Parathyroid adenoma (tissue), 2 donors: ENCODE data around the gene ONECUT3.

Experiments
- H2AFZ ChIP-seq: fragments of 300-600 bp; sonication (generic); one replicate; pipeline ENCODE4 v1.7.0; 2017; ENCODE audit warnings: antibody characterized with exemption, mild to moderate bottlenecking
- H3K27ac ChIP-seq: fragments of 300-600 bp; sonication (generic); one replicate; pipeline ENCODE4 v1.7.0; 2017
- H3K27me3 ChIP-seq: fragments of 300-600 bp; sonication (generic); one replicate; pipeline ENCODE4 v1.7.0; 2017; ENCODE audit warnings: low read length; ENCODE audit not compliant: control insufficient read depth, insufficient read depth
- H3K36me3 ChIP-seq: fragments of 300-600 bp; sonication (generic); one replicate; pipeline ENCODE4 v1.7.0; 2017; ENCODE audit warnings: low read length; ENCODE audit not compliant: control insufficient read depth, insufficient read depth
- H3K4me1 ChIP-seq: fragments of 300-600 bp; sonication (generic); one replicate; pipeline ENCODE4 v1.7.0; 2017; ENCODE audit warnings: control low read depth
- H3K4me2 ChIP-seq: fragments of 300-600 bp; sonication (generic); one replicate; pipeline ENCODE4 v1.7.0; 2017; ENCODE audit warnings: low read length
- H3K4me3 ChIP-seq: fragments of 300-600 bp; sonication (generic); one replicate; pipeline ENCODE4 v1.7.0; 2017; ENCODE audit warnings: low read depth, low read length
- H3K79me2 ChIP-seq: fragments of 300-600 bp; sonication (generic); one replicate; pipeline ENCODE4 v1.7.0; 2017; ENCODE audit warnings: control low read depth
- H3K9ac ChIP-seq: fragments of 300-600 bp; sonication (generic); one replicate; pipeline ENCODE4 v1.7.0; 2017; ENCODE audit warnings: mild to moderate bottlenecking
- H3K9me3 ChIP-seq: fragments of 300-600 bp; sonication (generic); one replicate; pipeline ENCODE4 v1.7.0; 2017; ENCODE audit warnings: low read length; ENCODE audit not compliant: control insufficient read depth
- CTCF ChIP-seq: fragments of 300-600 bp; sonication (generic); IDR thresholded peaks from one replicate; pipeline ENCODE4 v1.7.0; 2017; ENCODE audit warnings: antibody characterized with exemption, mild to moderate bottlenecking
- donor health status: primary hyperparathyroidism.

ONECUT3 gene

GRCh38 chr19:1799695-1800342, 46.5 kb downstream of the ONECUT3 start:
- no peaks in the 10 kb centered on the region for H3K4me1 ChIP-seq
- H3K79me2 ChIP-seq = no peaks in the 10 kb centered on the region
- no peak overlapping the region for H3K9ac ChIP-seq
- no peak overlapping the region for H2AFZ ChIP-seq
- no peaks in the 10 kb centered on the region for H3K27me3 ChIP-seq
- no peak for TF ChIP-seq CTCF
- no peak overlapping the region for H3K4me2 ChIP-seq
- no peaks in the 10 kb centered on the region for H3K36me3 ChIP-seq
- no peaks in the 10 kb centered on the region for H3K9me3 ChIP-seq
- no peak overlapping the region for H3K4me3 ChIP-seq
- H3K27ac ChIP-seq = no peak overlapping the region

- Histone ChIP-seq H3K9me3 (no peaks in the 10 kb centered on the region), H3K4me2 (no peak overlapping the region), H3K27ac (no peak overlapping the region), H3K79me2 (no peaks in the 10 kb centered on the region), H3K9ac (no peak overlapping the region), H3K4me3 (no peak overlapping the region), H3K4me1 (no peaks in the 10 kb centered on the region), H3K27me3 (no peaks in the 10 kb centered on the region), H2AFZ (no peak overlapping the region), H3K36me3 (no peaks in the 10 kb centered on the region)
- TF ChIP-seq CTCF = no peak
Measured at GRCh38 chr19:1804858-1805257, 51.6 kb downstream of the ONECUT3 start.

- Histone ChIP-seq H2AFZ (no peak overlapping the region), H3K9ac (no peak overlapping the region), H3K4me1 (no peaks in the 10 kb centered on the region), H3K27me3 (no peaks in the 10 kb centered on the region), H3K4me2 (no peak overlapping the region), H3K27ac (no peak overlapping the region), H3K79me2 (no peaks in the 10 kb centered on the region), H3K36me3 (no peaks in the 10 kb centered on the region), H3K9me3 (no peaks in the 10 kb centered on the region), H3K4me3 (no peak overlapping the region)
- TF ChIP-seq CTCF = no peak
Measured at GRCh38 chr19:1805401-1806183, 52.3 kb downstream of the ONECUT3 start.

- no peaks in the 10 kb centered on the region for H3K27me3 ChIP-seq
- H3K36me3 ChIP-seq = no peaks in the 10 kb centered on the region
- H3K4me1 ChIP-seq = no peaks in the 10 kb centered on the region
- no peaks in the 10 kb centered on the region for H3K79me2 ChIP-seq
- TF ChIP-seq CTCF = no peak
- no peak overlapping the region for H3K4me2 ChIP-seq
- no peak overlapping the region for H3K9ac ChIP-seq
- H3K4me3 ChIP-seq = no peak overlapping the region
- no peak overlapping the region for H3K27ac ChIP-seq
- H2AFZ ChIP-seq = no peak overlapping the region
- no peaks in the 10 kb centered on the region for H3K9me3 ChIP-seq
Measured at GRCh38 chr19:1806184-1807029, 53.1 kb downstream of the ONECUT3 start.
